ENCODE measurements around the gene GNS.
"Not testable (repeated sequence)": the region's sequence is repeated elsewhere in the genome, so short reads cannot be mapped to it uniquely, and the experiment has no call there.

The GNS gene

DNA sequence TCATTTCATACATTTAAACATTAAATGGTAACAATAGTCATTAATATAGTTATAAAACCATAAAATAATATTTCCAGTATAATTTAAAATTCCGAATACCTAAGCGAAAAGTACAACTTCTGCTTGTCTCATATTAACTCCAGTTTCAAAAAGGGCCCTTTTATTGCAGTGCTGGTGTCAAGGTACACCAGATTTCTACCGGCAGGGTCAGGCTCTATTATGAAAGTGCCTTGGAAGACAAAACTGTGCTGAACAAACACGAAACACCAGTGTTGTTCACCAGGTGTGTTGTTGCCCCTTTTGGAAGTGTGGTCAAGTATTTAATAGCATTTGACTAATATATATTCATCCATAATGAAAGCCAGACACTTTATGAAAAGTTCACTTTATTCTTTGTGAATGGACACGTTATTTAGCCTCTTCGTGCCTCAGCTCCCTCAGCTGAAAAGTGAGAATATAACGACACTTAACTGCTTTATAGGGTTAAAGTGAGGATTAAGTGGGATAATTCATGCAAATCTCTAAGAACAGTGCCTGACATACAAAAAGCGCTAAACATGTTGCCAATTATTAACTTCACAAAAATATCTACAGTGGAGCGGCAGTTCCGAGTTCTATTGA, 20.3 kb upstream of the GNS start:
- DNase-seq = no peak

- DNase-seq = not testable (repeated sequence)
Observed at GRCh38 chr12:64775147-64775736, 16.0 kb upstream of the GNS start.

DNA sequence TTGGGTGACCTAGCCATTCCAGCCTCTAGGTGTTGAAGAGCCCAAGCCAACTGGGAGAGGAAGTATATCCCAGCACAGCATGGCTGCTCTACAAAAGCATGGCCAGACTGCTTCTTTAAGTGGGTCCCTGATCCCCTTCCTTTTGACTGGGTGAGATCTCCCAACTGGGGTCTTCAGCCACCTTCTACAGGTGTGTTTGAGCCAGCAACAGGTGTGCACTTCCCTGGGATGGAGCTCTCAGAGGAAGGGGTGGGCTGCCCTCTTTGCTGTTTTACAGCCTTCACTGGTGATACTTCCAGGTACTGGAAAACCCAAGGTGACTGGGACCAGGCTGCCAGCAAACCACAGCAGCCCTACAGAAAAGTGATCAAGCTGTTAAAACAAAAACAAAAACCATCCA, 14.2 kb upstream of the GNS start:
- DNase-seq = no peak

- no peak for DNase-seq
Observed at GRCh38 chr12:64767495-64767894, 8.3 kb upstream of the GNS start.

DNA sequence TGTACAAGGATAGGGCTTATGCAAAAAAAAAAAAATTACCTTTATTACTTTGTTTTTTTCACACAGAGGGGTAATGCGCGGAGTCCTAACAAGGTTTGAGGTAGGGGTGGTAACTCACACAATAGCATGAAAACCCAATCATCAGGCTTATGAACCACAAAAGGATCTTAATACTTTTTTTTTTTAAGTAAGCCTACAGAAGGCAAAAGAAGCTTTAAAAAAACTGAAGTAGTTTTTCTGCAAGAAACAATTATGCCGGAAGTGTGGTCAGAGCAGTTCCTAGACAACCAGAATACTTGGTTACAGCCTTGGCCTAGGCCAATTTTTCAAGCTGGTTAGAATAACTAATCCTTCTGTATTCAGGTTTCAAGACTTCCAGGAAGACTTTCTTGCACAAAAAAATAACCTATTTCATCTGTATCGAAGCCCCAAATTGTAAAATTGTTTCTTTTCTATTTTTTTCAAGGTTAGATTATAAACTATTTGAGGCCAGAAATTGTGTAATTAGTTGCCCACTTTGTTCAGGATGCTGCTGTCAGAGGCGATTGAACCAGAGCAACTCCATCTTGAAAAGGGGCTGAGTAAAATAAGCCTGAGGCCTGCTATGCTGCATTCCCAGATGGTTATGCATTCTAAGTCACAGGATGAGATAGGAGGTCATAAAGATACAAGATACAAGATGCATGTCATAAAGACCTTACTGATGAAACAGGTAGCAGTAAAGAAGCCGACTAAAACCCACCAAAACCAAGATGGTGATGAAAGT, 1.8 kb upstream of the GNS start:
- DNase-seq = no peak

DNA sequence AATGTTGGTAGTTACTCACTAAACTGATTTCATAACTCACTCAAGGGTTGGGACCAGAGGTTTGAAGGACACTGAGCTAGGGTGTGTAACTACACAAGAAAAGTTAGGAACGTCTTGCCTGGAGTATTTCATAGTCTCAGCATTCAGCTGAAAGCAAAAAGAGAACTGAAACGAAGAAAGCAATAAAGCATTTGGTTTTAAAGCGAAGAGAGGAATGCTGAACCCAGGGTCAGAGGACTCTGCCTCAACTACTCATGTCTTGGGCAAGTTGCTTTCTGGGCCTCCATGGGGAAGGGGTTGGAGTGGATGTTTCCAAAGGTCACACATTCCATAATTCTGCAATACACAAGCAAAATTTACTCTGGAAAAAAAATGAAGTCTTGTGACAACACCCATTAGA, 1.4 kb downstream of the GNS start:
- no peak for DNase-seq

- DNase-seq = no peak
Observed at GRCh38 chr12:64756376-64756775, 2.8 kb downstream of the GNS start.

GRCh38 chr12:64753427-64753826, 5.8 kb downstream of the GNS start:
- no peak for DNase-seq

- no peak for DNase-seq
Observed at GRCh38 chr12:64752833-64753238, 6.4 kb downstream of the GNS start.

GRCh38 chr12:64752032-64752431, 7.2 kb downstream of the GNS start:
- DNase-seq = no peak

GRCh38 chr12:64749461-64750200, 9.6 kb downstream of the GNS start:
- DNase-seq = no peak

- no peak for DNase-seq
Observed at GRCh38 chr12:64747695-64748094, 11.5 kb downstream of the GNS start.

- DNase-seq = no peak
Observed at GRCh38 chr12:64746663-64747062, 12.5 kb downstream of the GNS start.

DNA sequence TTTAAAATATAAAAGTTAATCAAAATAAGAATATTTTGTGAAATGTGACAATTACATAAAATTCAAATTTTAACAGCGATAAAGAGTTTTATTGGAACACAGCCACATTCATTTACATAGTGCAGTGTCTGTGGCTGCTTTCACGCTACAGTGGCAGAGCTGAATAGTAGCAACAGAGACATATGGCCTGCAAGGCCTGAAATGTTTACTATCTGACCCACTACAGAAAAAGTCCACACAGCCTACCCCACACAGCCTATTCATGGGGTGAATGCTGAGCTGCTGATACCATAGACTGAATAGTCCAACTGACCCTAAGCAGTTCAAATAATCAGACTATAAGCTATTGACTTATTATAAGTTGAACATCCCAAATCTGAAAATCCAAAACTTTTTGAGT, 13.2 kb downstream of the GNS start:
- DNase-seq = no peak

DNA sequence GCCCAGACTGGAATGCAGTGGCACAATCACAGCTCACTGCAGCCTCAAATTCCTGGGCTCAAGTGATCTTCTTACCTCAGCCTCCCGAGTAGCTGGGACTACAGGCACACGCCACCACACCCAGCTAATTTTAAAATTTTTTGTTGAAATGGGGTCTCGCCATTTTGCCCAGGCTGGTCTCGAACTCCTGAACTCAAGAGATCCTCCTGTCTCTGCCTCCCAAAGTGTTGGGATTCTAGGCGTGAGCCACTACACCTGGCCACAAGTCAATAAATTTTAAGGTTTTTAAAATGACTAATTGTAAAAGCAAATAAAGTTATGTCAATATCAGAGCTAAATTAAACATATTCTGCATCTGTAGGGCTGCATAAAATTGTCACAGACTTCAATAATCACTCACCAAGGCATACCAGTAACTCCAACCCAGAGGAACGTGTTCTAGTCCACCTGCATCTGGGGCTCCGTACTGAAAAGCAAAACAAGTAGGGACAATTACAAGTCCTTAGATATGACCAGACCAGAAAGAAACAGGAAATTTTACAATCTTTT, 13.9 kb downstream of the GNS start:
- DNase-seq = no peak

- no peak for DNase-seq
Observed at GRCh38 chr12:64744422-64745258, 14.6 kb downstream of the GNS start.

GRCh38 chr12:64743206-64743605, 16.0 kb downstream of the GNS start:
- DNase-seq = no peak

DNA sequence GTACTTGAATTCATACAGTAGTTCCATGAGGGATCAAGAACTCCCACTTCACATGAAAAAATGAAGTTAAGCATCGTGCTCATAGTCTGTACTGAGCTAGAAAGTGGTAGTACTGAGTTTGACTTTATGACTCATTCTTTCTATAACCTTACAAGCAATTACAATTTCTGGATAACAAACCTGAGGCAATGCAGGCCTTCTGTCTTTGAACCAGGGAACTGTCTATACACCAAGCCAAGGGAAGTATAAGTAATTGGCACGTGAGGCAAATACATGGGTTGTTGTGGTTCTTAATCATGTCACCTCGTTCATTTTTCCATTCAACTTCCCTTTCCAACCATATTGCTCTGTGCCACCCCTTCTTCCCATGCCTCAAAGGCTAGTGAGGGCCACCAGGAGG, 16.8 kb downstream of the GNS start:
- no peak for DNase-seq

DNA sequence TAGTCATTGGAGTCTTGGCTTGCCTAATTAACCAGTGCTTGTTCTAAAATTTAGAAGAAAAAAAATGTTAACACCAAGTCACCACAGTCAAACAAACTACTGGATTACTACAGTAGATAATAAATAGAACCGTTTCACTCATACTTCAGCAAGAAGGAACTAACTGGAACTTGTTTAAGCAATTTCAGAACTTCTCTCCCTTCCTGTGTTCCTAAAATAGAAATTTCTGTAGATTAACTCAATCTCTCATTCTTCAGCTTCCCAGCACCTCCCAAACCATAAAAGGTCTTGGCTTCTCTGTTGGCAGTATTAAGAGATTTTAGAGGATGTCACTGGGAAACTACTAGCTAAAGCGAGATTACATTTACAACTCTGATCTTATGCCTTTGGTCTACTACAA, 18.6 kb downstream of the GNS start:
- DNase-seq = no peak

- no peak for DNase-seq
Observed at GRCh38 chr12:64739778-64740177, 19.4 kb downstream of the GNS start.

DNA sequence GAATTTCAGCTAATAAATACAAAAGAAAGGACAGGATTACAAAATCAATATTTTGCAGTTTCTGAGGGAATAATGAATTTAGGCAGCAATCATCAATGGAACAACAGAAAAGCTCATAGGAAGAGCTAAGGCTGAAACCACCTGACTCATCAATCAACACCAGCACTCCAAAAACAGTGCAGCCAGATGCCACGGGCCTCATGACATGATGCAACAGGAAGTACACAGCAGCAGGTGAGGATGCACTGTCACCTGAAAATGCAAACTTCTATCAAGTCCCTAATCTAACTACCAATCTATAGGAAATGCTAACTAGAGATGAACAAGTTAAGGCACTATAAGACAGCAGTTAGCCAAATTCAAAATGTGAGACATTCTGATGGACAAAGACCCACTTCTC, 21.7 kb downstream of the GNS start:
- DNase-seq = no peak

DNA sequence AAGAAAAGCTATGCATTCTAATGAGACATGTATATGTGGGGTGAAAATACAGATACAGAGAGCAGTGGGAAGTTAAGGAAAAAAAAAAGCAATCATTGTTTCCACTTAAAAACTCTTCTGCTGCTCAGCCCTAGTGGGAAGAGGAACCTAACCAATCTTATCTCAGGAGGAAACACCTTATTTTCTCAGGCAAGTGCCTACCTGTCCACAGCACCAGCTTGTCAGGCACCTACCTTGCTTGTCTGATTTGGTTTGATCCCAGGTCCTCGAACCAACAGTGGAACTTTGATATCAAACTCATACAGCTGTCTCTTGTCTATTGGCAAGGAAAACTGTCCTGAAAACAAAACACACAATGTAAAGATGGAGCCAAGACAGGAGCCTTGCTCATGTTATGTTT, 22.4 kb downstream of the GNS start:
- no peak for DNase-seq

- DNase-seq = no peak
Observed at GRCh38 chr12:64735442-64735841, 23.8 kb downstream of the GNS start.

All from KG1 (cell line).